GM21717 (cell line): ENCODE measurements around the gene PDK4.

Experiments
- ATAC-seq: cut with Tn5 transposase; IDR thresholded peaks from one replicate; pipeline ENCODE4 v1.9.1; 2021; ENCODE audit warnings: mild to moderate bottlenecking, moderate library complexity; ENCODE audit not compliant: unreplicated experiment

The PDK4 gene

GRCh38 chr7:95596198-95597063 lies at the start of gene PDK4:
TSS of gene PDK4 (minus strand) at chr7:95596516. CDS start at chr7:95596293, 223 bp downstream.
- no peak for ATAC-seq

GRCh38 chr7:95642173-95642572 lies 45.9 kb upstream of the PDK4 start:
- ATAC-seq: no peak

GRCh38 chr7:95636140-95636940 lies 40.0 kb upstream of the PDK4 start:
- no peak for ATAC-seq

GRCh38 chr7:95632609-95633008 lies 36.3 kb upstream of the PDK4 start:
- ATAC-seq: no peak

GRCh38 chr7:95631527-95631926 lies 35.2 kb upstream of the PDK4 start:
- ATAC-seq: no peak

GRCh38 chr7:95630702-95631458 lies 34.6 kb upstream of the PDK4 start:
- ATAC-seq: no peak

GRCh38 chr7:95628831-95629439 lies 32.6 kb upstream of the PDK4 start:
- no peak for ATAC-seq

- ATAC-seq: no peak
These were observed 27.5 kb upstream of the PDK4 start for GRCh38 chr7:95623788-95624187.

GRCh38 chr7:95622859-95623258 lies 26.5 kb upstream of the PDK4 start:
- ATAC-seq: no peak

- no peak for ATAC-seq
These were observed 25.8 kb upstream of the PDK4 start for GRCh38 chr7:95622001-95622549.

- no peak for ATAC-seq
These were observed 25.1 kb upstream of the PDK4 start for GRCh38 chr7:95621404-95621803.

- ATAC-seq: no peak
These were observed 24.3 kb upstream of the PDK4 start for GRCh38 chr7:95620631-95621030.

GRCh38 chr7:95619921-95620320 lies 23.6 kb upstream of the PDK4 start:
- ATAC-seq: no peak

- ATAC-seq: no peak
These were observed 23.2 kb upstream of the PDK4 start for GRCh38 chr7:95619517-95619916.

GRCh38 chr7:95614442-95614940 lies 18.2 kb upstream of the PDK4 start:
- no peak for ATAC-seq

GRCh38 chr7:95611224-95611623 lies 14.9 kb upstream of the PDK4 start:
- ATAC-seq: no peak

- ATAC-seq: no peak
These were observed 13.1 kb upstream of the PDK4 start for GRCh38 chr7:95609277-95609971.

- ATAC-seq: peak; percentile 97
These were observed 12.2 kb upstream of the PDK4 start for GRCh38 chr7:95608359-95609173.

GRCh38 chr7:95607561-95607960 lies 11.2 kb upstream of the PDK4 start:
- no peak for ATAC-seq
